ENCODE measurements around the gene SLC30A9.

- no peak for TF ChIP-seq CTCF (conservative IDR thresholded peaks at IDR 0.05; ENCODE audit: low read depth, low read length)
- TF ChIP-seq EZH2 (IDR thresholded peaks at IDR 0.05; ENCODE audit: borderline replicate concordance, low read depth, low read length, poor library complexity, severe bottlenecking), result no peak
Measured at GRCh38 chr4:42104521-42104920, 114.2 kb downstream of the SLC30A9 start.
